Muscle layer of colon (tissue), 2 donors: ENCODE results near the gene C1orf198.

ENCODE experiments used
- H3K27ac ChIP-seq: one replicate; pipeline ENCODE4 v1.7.0; 2013; ENCODE audit warnings: low read depth, mild to moderate bottlenecking, low read length, moderate library complexity
- H3K27me3 ChIP-seq, 2 donors: one replicate each; pipeline ENCODE4 v1.7.0; 2013; ENCODE audit warnings: low read length in 2 of 2, mild to moderate bottlenecking in 2 of 2; ENCODE audit not compliant: insufficient read depth in 2 of 2, control insufficient read depth in 1 of 2
- H3K36me3 ChIP-seq: one replicate; pipeline ENCODE4 v1.7.0; 2013; ENCODE audit warnings: mild to moderate bottlenecking, low read length; ENCODE audit not compliant: insufficient read depth
- H3K4me1 ChIP-seq: one replicate; pipeline ENCODE4 v1.7.0; 2013; ENCODE audit warnings: mild to moderate bottlenecking, low read length; ENCODE audit not compliant: insufficient read depth
- H3K4me3 ChIP-seq, 2 donors: one replicate each; pipeline ENCODE4 v1.7.0; 2013; ENCODE audit warnings: low read length in 2 of 2, low read depth in 1 of 2, mild to moderate bottlenecking in 1 of 2, moderate library complexity in 1 of 2
- H3K9ac ChIP-seq: one replicate; pipeline ENCODE4 v1.7.0; 2013; ENCODE audit warnings: low read length
- H3K9me3 ChIP-seq: one replicate; pipeline ENCODE4 v1.7.0; 2013; ENCODE audit warnings: mild to moderate bottlenecking, low read length
- donor health status: abdominal sarcoma.
- donor health status: Adenocarcinoma of cecum.

C1orf198 gene

GRCh38 chr1:230800891-230801840 lies 67.2 kb downstream of the C1orf198 start:
- Histone ChIP-seq H3K4me3 (no peak overlapping the region), H3K9me3 (no peaks in the 10 kb centered on the region), H3K9ac (no peak overlapping the region), H3K27ac (no peak overlapping the region), H3K4me1 (no peaks in the 10 kb centered on the region), H3K27me3 (no peaks in the 10 kb centered on the region), H3K36me3 (no peaks in the 10 kb centered on the region)

- H3K4me1 ChIP-seq: no peaks in the 10 kb centered on the region
- no peak overlapping the region for H3K9ac ChIP-seq
- no peaks in the 10 kb centered on the region for H3K9me3 ChIP-seq
- H3K4me3 ChIP-seq: no peak overlapping the region
- H3K27me3 ChIP-seq: no peaks in the 10 kb centered on the region
- no peak overlapping the region for H3K27ac ChIP-seq
- H3K36me3 ChIP-seq: no peaks in the 10 kb centered on the region
These were observed 69.8 kb downstream of the C1orf198 start for GRCh38 chr1:230798491-230798890.

- Histone ChIP-seq H3K27me3 (no peaks in the 10 kb centered on the region), H3K36me3 (no peaks in the 10 kb centered on the region), H3K4me3 (no peak overlapping the region), H3K4me1 (no peaks in the 10 kb centered on the region), H3K27ac (no peak overlapping the region), H3K9me3 (no peaks in the 10 kb centered on the region), H3K9ac (no peak overlapping the region)
These were observed 70.4 kb downstream of the C1orf198 start for GRCh38 chr1:230797942-230798365.

- Histone ChIP-seq H3K4me1 (no peaks in the 10 kb centered on the region), H3K9ac (no peak overlapping the region), H3K27ac (no peak overlapping the region), H3K4me3 (no peak overlapping the region), H3K36me3 (no peaks in the 10 kb centered on the region), H3K27me3 (no peaks in the 10 kb centered on the region), H3K9me3 (no peaks in the 10 kb centered on the region)
These were observed 70.9 kb downstream of the C1orf198 start for GRCh38 chr1:230797376-230797920.

- Histone ChIP-seq H3K9me3 (no peaks in the 10 kb centered on the region), H3K36me3 (no peaks in the 10 kb centered on the region), H3K9ac (no peak overlapping the region), H3K4me1 (no peaks in the 10 kb centered on the region), H3K27ac (no peak overlapping the region), H3K4me3 (no peak overlapping the region), H3K27me3 (no peaks in the 10 kb centered on the region)
These were observed 71.7 kb downstream of the C1orf198 start for GRCh38 chr1:230796626-230797025.

- H3K4me3 ChIP-seq: no peak overlapping the region
- no peaks in the 10 kb centered on the region for H3K27me3 ChIP-seq
- H3K9me3 ChIP-seq: no peaks in the 10 kb centered on the region
- no peaks in the 10 kb centered on the region for H3K36me3 ChIP-seq
- H3K4me1 ChIP-seq: no peaks in the 10 kb centered on the region
- no peak overlapping the region for H3K9ac ChIP-seq
- H3K27ac ChIP-seq: no peak overlapping the region
These were observed 73.3 kb downstream of the C1orf198 start for GRCh38 chr1:230794871-230795605.

- no peaks in the 10 kb centered on the region for H3K27me3 ChIP-seq
- no peak overlapping the region for H3K9ac ChIP-seq
- no peak overlapping the region for H3K4me3 ChIP-seq
- H3K36me3 ChIP-seq: no peaks in the 10 kb centered on the region
- no peaks in the 10 kb centered on the region for H3K9me3 ChIP-seq
- no peaks in the 10 kb centered on the region for H3K4me1 ChIP-seq
- H3K27ac ChIP-seq: no peak overlapping the region
These were observed 73.9 kb downstream of the C1orf198 start for GRCh38 chr1:230794431-230794830.

- Histone ChIP-seq H3K4me1 (no peaks in the 10 kb centered on the region), H3K36me3 (no peaks in the 10 kb centered on the region), H3K27ac (no peak overlapping the region), H3K9me3 (no peaks in the 10 kb centered on the region), H3K9ac (no peak overlapping the region), H3K4me3 (no peak overlapping the region), H3K27me3 (no peaks in the 10 kb centered on the region)
These were observed 74.9 kb downstream of the C1orf198 start for GRCh38 chr1:230793463-230793745.

- no peaks in the 10 kb centered on the region for H3K9me3 ChIP-seq
These were observed 75.4 kb downstream of the C1orf198 start for GRCh38 chr1:230792691-230793462.

GRCh38 chr1:230791986-230792564 lies 76.2 kb downstream of the C1orf198 start:
- no peak overlapping the region for H3K9ac ChIP-seq
- no peak overlapping the region for H3K4me3 ChIP-seq
- no peaks in the 10 kb centered on the region for H3K9me3 ChIP-seq
- no peak overlapping the region for H3K27ac ChIP-seq
- H3K27me3 ChIP-seq: no peaks in the 10 kb centered on the region
- H3K36me3 ChIP-seq: no peaks in the 10 kb centered on the region
- no peaks in the 10 kb centered on the region for H3K4me1 ChIP-seq

More at GRCh38 chr1:230792691-230793462, 75.4 kb downstream of the C1orf198 start:
- Histone ChIP-seq H3K9ac (no peak overlapping the region), H3K36me3 (no peaks in the 10 kb centered on the region), H3K27ac (no peak overlapping the region), H3K27me3 (no peaks in the 10 kb centered on the region), H3K4me3 (no peak overlapping the region), H3K4me1 (no peaks in the 10 kb centered on the region)

GRCh38 chr1:230790026-230790425 lies 78.3 kb downstream of the C1orf198 start:
- no peak overlapping the region for H3K4me3 ChIP-seq
- no peak overlapping the region for H3K9ac ChIP-seq
- no peaks in the 10 kb centered on the region for H3K36me3 ChIP-seq
- no peaks in the 10 kb centered on the region for H3K4me1 ChIP-seq
- no peaks in the 10 kb centered on the region for H3K9me3 ChIP-seq
- no peak overlapping the region for H3K27ac ChIP-seq
- H3K27me3 ChIP-seq: no peaks in the 10 kb centered on the region
